ENCODE data around the gene PCDH1. TPM values are rescaled to one million over a fixed set of nuclear protein-coding genes. Genes with fewer than 3 reads are reported as not detected.
"Not testable (repeated sequence)": the region's sequence is repeated elsewhere in the genome, so short reads cannot be mapped to it uniquely, and the experiment has no call there.

The PCDH1 gene
- polyA plus RNA-seq, 3 donors from 2014 or later = 19.0 to 26.7 (median 21.8) TPM

GRCh38 chr5:141910271-141910673 is 32.1 kb upstream of the PCDH1 start:
- no peak overlapping the region for H3K4me3 Mint-ChIP-seq
- H3K27me3 Mint-ChIP-seq (ENCODE audit: low read depth in 3 of 3) = peaks cover 2 to 16% (median 14%) of the 10 kb centered on the region in 3 donors
- peaks cover 11 to 16% of the 10 kb centered on the region in 2 donors for H3K4me1 Mint-ChIP-seq
- H3K9me3 Mint-ChIP-seq = peaks cover 0 to 1% (median 0%) of the 10 kb centered on the region in 6 donors
- H3K36me3 Mint-ChIP-seq = peaks cover 0 to 8% (median 4%) of the 10 kb centered on the region in 3 donors
- DNase-seq = no peak
- H3K27ac Mint-ChIP-seq = no peak overlapping the region

- no peak overlapping the region for H3K4me3 Mint-ChIP-seq
- H3K4me1 Mint-ChIP-seq = peaks cover 8 to 9% of the 10 kb centered on the region in 2 donors
- peaks cover 0 to 8% (median 0%) of the 10 kb centered on the region in 3 donors for H3K36me3 Mint-ChIP-seq
- no peak overlapping the region for H3K27ac Mint-ChIP-seq
- DNase-seq = no peak
- peaks cover 2 to 11% (median 9%) of the 10 kb centered on the region in 3 donors for H3K27me3 Mint-ChIP-seq (ENCODE audit: low read depth in 3 of 3)
- peaks cover 0 to 1% (median 0%) of the 10 kb centered on the region in 6 donors for H3K9me3 Mint-ChIP-seq
Measured at GRCh38 chr5:141909212-141909611, 31.0 kb upstream of the PCDH1 start.

DNA sequence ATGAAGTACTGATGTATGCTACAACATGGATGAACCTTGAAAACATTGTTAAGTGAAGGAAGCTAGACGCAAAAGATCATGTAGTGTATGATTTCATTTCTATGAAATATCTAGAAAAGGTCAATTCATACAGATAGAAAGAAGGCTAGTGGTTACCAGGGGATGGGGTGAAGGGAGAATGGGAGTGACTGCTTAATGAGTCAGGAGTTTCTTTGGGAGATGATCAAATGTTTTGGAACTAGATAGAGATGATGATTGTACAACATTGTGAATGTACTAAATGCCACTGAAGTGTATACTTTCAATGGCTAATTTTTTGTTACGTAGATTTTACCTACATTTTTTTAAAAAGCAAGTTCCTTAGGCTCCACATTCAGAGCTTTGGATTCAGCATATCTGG is 30.6 kb upstream of the PCDH1 start:
- Mint-ChIP-seq H3K4me3 (no peak overlapping the region), H3K27me3 (ENCODE audit: low read depth in 3 of 3) (peaks cover 2 to 9% (median 9%) of the 10 kb centered on the region in 3 donors), H3K27ac (no peak overlapping the region), H3K4me1 (peaks cover 7% of the 10 kb centered on the region in 2 donors), H3K36me3 (peaks cover 0 to 8% (median 0%) of the 10 kb centered on the region in 3 donors), H3K9me3 (peaks cover 0 to 1% (median 0%) of the 10 kb centered on the region in 6 donors)
- DNase-seq = no peak

- Mint-ChIP-seq H3K4me3 (no peak overlapping the region), H3K36me3 (peaks cover 0 to 8% (median 0%) of the 10 kb centered on the region in 3 donors), H3K27ac (no peak overlapping the region), H3K9me3 (peaks cover 0 to 1% (median 0%) of the 10 kb centered on the region in 6 donors), H3K27me3 (ENCODE audit: low read depth in 3 of 3) (peaks cover 2 to 6% (median 2%) of the 10 kb centered on the region in 3 donors), H3K4me1 (no peaks in the 10 kb centered on the region)
- DNase-seq = no peak
Measured at GRCh38 chr5:141906972-141907371, 28.8 kb upstream of the PCDH1 start.

- peaks cover 2 to 5% (median 2%) of the 10 kb centered on the region in 3 donors for H3K27me3 Mint-ChIP-seq (ENCODE audit: low read depth in 3 of 3)
- no peak overlapping the region for H3K27ac Mint-ChIP-seq
- DNase-seq = no peak
- peaks cover 0 to 8% (median 0%) of the 10 kb centered on the region in 3 donors for H3K36me3 Mint-ChIP-seq
- peaks cover 0 to 1% (median 0%) of the 10 kb centered on the region in 6 donors for H3K9me3 Mint-ChIP-seq
- no peak overlapping the region for H3K4me3 Mint-ChIP-seq
- H3K4me1 Mint-ChIP-seq = no peaks in the 10 kb centered on the region
Measured at GRCh38 chr5:141906517-141906916, 28.3 kb upstream of the PCDH1 start.

GRCh38 chr5:141904551-141904950 is 26.3 kb upstream of the PCDH1 start:
- H3K4me3 Mint-ChIP-seq = no peak overlapping the region
- DNase-seq = no peak
- peaks cover 2 to 3% (median 2%) of the 10 kb centered on the region in 3 donors for H3K27me3 Mint-ChIP-seq (ENCODE audit: low read depth in 3 of 3)
- H3K4me1 Mint-ChIP-seq = no peaks in the 10 kb centered on the region
- peaks cover 0 to 1% (median 0%) of the 10 kb centered on the region in 6 donors for H3K9me3 Mint-ChIP-seq
- peaks cover 0 to 8% (median 0%) of the 10 kb centered on the region in 3 donors for H3K36me3 Mint-ChIP-seq
- no peak overlapping the region for H3K27ac Mint-ChIP-seq

GRCh38 chr5:141903261-141903660 is 25.1 kb upstream of the PCDH1 start:
- H3K27me3 Mint-ChIP-seq (ENCODE audit: low read depth in 3 of 3) = peaks cover 2% of the 10 kb centered on the region in 3 donors
- no peak overlapping the region for H3K27ac Mint-ChIP-seq
- DNase-seq = no peak
- no peaks in the 10 kb centered on the region for H3K4me1 Mint-ChIP-seq
- peaks cover 0 to 4% (median 0%) of the 10 kb centered on the region in 3 donors for H3K36me3 Mint-ChIP-seq
- peaks cover 0 to 1% (median 0%) of the 10 kb centered on the region in 6 donors for H3K9me3 Mint-ChIP-seq
- H3K4me3 Mint-ChIP-seq = no peak overlapping the region

DNA sequence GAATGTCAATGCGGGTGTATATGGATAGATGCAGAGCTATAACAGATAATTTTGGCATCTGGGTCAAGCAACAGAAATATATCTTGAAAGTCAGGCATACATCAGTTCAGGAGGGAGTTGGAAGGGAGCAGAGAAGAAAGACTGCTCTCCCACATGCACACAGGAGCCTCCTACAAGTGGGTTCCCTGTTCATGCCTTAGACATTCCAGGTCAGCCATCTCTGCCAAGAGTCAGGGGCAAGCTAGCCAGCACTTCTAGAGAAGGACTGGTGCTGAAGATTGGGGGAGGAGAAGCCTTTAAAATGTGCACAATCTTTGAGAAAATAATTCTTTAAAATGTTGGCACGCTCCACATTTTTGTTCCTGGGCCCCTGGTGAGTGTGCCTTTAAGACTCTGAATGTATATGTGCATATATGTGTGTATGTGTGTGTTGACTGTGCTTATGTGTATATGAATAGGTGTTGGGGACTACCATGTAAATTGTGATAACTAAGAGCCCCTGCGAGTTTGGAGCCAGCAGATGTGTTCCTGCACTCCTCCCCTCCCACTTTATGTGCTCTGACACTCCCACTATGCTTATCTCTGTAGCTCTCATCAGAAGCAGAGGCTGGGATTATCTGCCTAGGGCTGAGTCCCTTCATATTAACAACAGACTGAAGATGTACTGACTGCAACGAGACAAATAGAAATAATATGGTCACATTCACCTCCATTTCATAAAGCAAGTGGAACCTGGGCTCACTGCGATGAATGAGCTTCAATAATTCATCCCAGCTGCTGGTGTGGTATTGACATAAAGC is 24.0 kb upstream of the PCDH1 start:
- H3K27me3 Mint-ChIP-seq (ENCODE audit: low read depth in 3 of 3) = peaks cover 2 to 3% (median 2%) of the 10 kb centered on the region in 3 donors
- H3K27ac Mint-ChIP-seq = no peak overlapping the region
- no peak for DNase-seq
- no peak overlapping the region for H3K4me3 Mint-ChIP-seq
- no peaks in the 10 kb centered on the region for H3K4me1 Mint-ChIP-seq
- H3K36me3 Mint-ChIP-seq = peaks cover 0 to 4% (median 0%) of the 10 kb centered on the region in 3 donors
- H3K9me3 Mint-ChIP-seq = peaks cover 0 to 1% (median 0%) of the 10 kb centered on the region in 6 donors

DNA sequence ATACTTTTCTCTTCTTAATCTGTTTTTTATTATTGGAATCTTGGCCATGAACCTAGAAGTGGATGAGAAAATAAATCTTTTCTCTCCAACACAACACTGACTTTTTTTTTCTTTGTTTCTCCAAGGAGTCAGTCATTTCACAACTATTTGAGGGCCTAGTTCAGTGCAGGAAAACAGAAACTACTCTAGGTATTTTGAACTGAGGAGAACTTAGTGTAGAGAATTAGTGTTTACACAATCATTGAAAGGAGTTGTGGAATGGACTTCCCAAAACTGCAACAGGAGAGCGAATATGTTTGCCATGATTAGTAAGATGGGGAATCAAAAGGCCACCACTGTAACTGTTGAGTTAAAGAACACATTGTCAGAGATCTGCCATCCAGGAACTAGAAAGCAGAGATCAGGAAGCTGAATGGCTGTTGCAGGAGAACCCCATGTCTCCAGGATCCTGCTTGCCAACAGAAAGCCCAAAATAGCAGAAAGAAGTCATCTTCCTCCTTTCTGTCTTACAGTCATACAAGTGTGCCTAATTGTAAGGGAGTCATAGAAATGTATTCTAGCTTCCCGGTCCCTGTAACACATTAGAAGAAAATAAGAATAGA is 20.3 kb upstream of the PCDH1 start:
- H3K9me3 Mint-ChIP-seq = no peaks in the 10 kb centered on the region
- H3K27ac Mint-ChIP-seq = no peak overlapping the region
- no peaks in the 10 kb centered on the region for H3K4me1 Mint-ChIP-seq
- no peak for DNase-seq
- H3K4me3 Mint-ChIP-seq = no peak overlapping the region
- no peaks in the 10 kb centered on the region for H3K36me3 Mint-ChIP-seq
- peaks cover 2 to 3% (median 2%) of the 10 kb centered on the region in 3 donors for H3K27me3 Mint-ChIP-seq (ENCODE audit: low read depth in 3 of 3)

GRCh38 chr5:141897425-141897824 is 19.2 kb upstream of the PCDH1 start:
- no peak for DNase-seq
- H3K36me3 Mint-ChIP-seq = no peaks in the 10 kb centered on the region
- H3K27ac Mint-ChIP-seq = no peak overlapping the region
- H3K9me3 Mint-ChIP-seq = no peaks in the 10 kb centered on the region
- no peak overlapping the region for H3K4me3 Mint-ChIP-seq
- H3K27me3 Mint-ChIP-seq (ENCODE audit: low read depth in 3 of 3) = peaks cover 0 to 5% (median 3%) of the 10 kb centered on the region in 3 donors
- no peaks in the 10 kb centered on the region for H3K4me1 Mint-ChIP-seq

GRCh38 chr5:141890429-141890828 is 12.2 kb upstream of the PCDH1 start:
- H3K4me3 Mint-ChIP-seq, H3K36me3 Mint-ChIP-seq, DNase-seq, H3K4me1 Mint-ChIP-seq, H3K27ac Mint-ChIP-seq, H3K9me3 Mint-ChIP-seq: not testable (repeated sequence)
- H3K27me3 Mint-ChIP-seq (ENCODE audit: low read depth in 3 of 3) = peaks cover 4 to 20% (median 8%) of the 10 kb centered on the region in 3 donors

GRCh38 chr5:141889282-141889871 is 11.2 kb upstream of the PCDH1 start:
- no peaks in the 10 kb centered on the region for H3K9me3 Mint-ChIP-seq
- no peak overlapping the region for H3K4me3 Mint-ChIP-seq
- no peak for DNase-seq
- H3K27me3 Mint-ChIP-seq (ENCODE audit: low read depth in 3 of 3) = peaks cover 4 to 22% (median 16%) of the 10 kb centered on the region in 3 donors
- H3K4me1 Mint-ChIP-seq = no peaks in the 10 kb centered on the region
- H3K36me3 Mint-ChIP-seq = peaks cover 0 to 5% (median 0%) of the 10 kb centered on the region in 3 donors
- H3K27ac Mint-ChIP-seq = no peak overlapping the region

DNA sequence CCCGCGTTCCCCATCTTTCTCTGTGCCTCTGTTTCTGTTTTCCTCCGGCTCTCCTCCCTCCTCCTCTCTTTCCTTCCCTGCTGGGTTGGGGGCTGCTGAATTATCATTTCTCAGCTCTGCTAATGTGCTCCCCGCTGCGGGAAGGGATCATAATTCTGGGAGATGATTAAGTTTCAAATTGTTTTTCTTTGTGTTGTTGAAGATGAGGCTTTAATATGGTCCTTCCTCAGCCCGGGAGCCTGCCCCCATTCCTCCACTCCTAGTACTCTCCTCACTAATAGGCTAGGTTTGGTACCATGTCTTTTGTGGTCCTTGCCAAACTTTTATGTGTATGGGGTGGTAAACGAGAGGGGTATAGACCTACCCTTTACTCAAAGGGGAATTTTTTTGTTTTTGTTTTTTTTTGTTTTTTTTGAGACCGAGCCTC is 5.7 kb upstream of the PCDH1 start:
- Mint-ChIP-seq H3K9me3 (no peaks in the 10 kb centered on the region), H3K4me1 (peaks cover 9% of the 10 kb centered on the region in 2 donors), H3K27ac (no peak overlapping the region), H3K36me3 (peaks cover 0 to 5% (median 0%) of the 10 kb centered on the region in 3 donors), H3K27me3 (ENCODE audit: low read depth in 3 of 3) (peaks cover 4 to 32% (median 19%) of the 10 kb centered on the region in 3 donors), H3K4me3 (no peak overlapping the region)
- no peak for DNase-seq

All from immature natural killer cell (primary cell).